GM19467 (cell line): ENCODE results near the gene ZNF609.

Source experiments
- ATAC-seq: cut with Tn5 transposase; IDR thresholded peaks from one replicate; pipeline ENCODE4 v1.9.1; 2021; ENCODE audit warnings: mild to moderate bottlenecking, moderate library complexity; ENCODE audit not compliant: unreplicated experiment

Gene ZNF609

DNA sequence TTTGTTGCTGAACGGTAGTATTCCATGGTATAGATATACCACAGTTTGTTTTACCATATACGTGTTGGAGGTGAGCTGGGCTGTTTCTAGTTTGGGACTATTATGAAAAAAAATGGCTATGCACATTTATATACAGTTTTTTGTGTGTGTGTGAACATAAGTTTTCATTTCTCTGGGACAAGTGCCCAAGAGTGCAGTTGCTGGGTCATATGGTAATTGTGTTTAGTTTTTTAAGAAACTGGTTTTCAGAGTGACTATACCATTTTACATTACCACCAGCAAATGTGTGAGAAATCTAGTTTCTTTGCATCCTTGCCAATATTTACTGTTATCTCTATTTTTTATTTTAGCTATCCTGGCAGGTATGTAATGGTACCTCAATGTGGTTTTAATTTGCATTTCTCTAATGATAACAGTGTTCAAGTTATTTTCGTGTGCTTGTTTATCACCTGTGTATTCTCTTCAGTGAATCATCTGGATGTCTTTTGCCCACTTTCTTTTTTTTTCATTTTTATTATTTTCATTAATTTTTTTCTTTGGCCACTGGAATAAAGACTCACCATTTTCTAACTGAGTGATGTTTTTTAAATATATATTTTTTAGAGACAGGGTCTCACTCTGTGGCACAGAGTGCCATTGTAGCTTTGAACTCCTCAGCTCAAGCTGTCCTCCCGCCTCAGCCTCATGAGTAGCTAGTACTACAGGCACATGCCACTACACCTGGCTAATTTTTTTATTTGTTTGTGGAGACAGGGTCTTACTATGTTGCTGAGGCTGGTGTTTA, 75.3 kb downstream of the ZNF609 start:
- ATAC-seq: no peak

DNA sequence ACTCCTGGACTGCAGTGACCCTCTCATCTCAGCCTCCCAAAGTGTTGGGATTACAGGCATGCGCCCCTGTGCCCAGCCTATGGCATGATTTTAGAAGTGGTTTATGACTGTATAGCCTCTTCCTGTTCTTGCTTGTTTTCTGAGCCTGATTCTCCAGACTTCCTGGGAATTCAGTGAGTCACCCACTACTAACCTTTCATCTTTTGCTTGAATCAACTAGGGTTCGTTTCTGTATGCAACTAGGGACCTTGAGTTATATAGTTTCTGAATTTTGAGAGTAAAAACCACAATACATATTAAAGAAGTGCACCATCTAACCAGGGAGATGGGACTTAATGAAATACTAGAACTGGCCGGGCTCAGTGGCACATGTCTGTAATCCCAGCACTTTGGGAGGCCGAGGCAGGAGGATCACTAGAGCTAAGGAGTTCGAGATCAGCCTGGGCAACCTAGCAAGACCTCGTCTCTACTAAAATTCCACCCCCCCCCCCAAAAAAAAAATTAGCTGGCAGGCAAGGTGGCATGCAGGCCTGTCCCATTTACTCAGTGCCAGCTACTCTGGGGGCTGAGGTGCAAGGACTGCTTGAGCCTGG, 76.0 kb downstream of the ZNF609 start:
- ATAC-seq: no peak

DNA sequence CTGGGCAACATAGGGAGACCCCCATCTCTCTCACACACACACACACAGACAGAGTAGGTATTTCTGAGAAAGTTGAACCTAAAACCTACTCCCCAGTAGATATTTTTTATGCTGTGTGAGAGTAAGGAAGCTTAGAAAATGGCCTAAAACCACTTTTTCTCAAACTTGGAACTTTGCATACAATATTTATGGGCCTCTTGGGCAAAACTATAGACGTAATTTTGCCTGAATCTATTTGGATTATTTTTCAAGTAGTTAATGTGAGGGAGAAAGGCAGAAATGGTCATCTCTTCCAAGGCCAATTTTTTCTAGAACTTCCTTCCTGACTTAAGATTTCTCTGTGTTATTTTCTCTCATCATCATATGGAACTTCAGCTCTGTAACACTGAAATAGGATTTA, 81.7 kb downstream of the ZNF609 start:
- no peak for ATAC-seq

DNA sequence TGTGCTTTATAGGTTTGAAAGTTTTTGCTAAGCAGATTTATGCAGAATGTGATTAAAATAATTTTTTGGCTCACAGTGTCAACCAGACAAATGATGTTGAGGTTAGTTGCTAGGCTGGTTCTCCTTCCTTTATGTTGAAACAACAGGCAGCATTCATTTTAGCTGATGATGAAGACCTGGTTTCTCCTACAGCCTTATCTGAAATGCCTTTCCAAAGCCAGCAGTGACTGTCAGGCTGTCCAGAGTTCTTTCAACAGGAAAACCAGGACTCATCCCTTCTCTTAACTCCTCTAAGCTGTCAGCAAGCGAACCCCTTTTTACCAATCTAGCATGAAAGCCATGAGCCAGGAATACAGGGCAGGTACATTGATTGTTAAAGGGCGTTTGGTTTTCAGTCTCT, 84.1 kb downstream of the ZNF609 start:
- no peak for ATAC-seq

DNA sequence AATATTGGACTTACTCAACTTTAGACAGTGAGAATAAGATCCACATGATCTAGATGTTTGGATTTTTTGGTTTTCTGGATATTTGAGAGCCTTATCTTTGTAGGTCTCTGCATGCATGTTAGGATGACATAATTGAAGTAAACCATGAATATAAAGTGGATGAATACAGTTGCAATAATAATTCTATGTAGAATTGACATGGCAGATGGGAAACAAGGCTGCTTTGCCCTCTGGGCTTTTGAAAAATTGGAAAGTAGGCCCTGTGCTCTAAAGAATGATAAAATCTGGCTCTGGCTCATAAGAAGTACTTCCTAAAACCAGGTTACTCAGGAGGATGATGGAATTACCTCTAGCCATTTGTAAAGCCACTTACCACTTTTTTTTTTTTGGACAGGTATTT, 86.9 kb downstream of the ZNF609 start:
- no peak for ATAC-seq

DNA sequence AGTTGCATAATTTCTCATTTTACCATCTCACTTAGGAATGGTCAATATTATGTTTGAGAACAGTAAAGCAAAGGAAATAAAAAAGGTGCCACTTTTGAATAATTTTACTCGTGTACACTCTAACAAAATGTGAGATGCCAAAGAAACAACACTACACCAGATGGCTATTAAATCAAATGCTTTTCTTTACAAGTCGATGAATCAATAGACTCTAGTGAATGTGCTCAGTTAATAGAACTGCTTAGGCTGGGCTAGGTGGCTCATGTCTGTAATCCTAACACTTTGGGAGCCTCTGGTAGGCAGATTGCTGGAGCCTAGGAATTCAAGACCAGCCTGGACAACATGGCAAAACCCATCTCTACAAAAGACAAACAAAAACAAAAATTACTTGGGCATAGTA, 87.9 kb downstream of the ZNF609 start:
- ATAC-seq: no peak

DNA sequence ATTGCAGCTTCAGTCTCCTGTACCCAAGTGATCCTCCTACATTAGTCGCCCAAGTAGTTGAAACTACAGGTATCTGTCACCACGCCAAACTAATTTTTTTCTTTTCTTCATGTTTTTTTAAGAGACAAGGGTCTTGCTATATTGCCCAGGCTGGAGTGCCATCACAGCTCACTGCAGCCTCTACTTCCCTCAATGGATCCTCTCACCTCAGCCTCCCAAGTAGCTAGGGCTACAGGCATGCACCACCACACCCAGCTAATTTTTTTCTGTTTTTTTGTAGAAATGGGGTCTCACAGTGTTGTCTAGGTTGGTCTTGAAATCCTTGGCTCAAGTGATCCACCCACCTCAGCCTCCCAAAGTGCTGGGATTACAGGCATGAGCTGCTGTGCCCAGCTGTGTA, 89.5 kb downstream of the ZNF609 start:
- no peak for ATAC-seq

DNA sequence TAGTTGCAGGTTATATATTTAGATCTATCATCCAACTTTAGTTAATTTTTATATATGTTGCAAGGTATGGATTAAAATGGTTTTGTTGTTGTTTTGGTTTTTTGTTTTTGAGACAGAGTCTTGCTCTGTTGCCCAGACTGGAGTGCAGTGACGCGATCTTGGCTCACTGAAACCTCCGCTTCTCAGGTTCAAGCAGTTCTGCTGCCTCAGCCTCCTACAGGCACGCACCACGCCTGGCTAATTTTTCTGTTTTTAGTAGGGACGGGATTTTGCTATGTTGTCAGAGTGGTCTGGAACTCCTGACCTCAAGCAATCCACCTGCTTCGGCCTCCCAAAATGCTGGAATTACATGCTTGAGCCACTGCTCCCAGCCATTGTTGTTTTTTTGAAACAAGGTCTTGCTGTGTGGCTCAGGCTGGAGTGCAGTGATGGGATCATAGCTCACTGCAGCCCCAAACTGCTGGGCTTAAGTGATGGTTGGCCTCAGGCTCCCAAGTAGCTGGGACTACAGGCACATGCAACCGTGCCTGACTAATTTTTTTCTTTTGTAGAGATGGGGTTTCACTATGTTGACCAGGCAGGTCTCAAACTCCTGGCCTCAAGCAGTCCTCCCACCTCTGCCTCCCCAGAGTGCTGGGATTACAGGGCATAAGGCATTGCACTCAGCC, 92.0 kb downstream of the ZNF609 start:
- no peak for ATAC-seq

DNA sequence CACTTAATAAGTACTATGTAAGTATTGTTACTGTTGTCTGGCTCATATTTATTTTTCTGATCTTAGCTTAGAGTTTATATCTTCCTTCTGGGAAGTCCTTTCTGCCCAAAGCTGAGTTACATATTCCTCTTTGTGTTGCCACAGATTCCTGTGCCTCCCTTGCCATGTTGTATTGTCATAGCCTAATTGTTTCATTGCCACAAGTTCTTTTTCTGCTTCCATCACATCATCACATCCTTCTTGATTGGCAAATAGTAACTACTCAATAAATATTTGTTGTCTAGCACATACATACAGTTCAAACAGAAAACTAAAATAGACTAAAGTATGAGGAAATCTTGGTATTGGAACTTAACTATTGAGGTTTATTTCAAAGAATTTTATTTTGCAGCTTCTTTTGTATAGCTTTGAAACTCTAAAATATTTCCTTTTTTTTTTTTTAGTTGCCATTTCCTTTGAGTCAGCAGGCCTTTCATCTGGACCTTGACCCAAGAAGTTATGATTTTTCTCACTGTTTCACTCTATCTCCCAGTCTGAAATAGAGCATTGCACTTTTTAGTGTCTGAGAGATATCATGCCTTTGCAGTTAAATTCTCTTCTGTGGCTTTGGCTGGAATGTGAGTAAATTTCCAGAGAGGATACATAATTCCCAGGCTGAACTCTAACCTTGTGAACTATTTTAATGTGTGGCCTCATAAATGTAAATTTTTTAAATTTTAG, 98.2 kb downstream of the ZNF609 start:
- no peak for ATAC-seq

DNA sequence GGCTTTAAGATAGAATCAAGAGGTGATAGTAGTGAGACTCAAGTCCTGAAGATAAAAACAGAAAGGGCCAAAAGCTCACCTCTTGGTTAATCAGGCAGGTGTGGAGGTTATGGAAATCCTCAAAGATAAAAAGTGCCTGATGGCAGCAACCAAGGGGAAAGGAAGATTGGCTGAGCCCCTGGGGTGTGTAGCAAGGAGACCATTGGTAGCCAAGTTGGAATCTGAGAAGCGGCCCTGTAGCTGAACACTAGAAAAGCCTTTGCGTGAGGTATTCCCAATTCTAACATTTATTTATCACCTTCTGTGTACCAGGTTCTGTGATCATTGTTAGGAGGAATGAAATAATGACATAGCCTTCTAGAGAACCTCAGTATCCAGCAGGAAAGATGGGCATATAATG, 98.9 kb downstream of the ZNF609 start:
- no peak for ATAC-seq

DNA sequence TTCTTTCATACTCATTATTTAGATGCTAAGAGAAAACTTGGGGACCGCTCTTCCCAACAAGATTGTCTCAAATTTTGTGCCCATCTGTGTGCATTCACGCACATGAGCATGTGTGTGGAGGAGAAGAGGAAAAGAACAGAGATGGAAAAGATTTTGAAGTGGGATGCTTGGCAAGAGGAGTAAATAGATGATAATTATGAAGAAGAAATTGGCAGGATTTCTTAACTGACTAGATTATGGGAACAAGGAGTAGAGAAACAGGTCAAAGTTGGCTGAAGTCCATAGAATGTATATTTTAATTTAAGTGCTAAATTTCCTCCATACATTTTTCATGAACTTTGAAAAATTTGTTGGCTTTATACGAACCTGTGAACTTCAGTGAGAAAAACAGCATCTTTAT, 100.1 kb downstream of the ZNF609 start:
- no peak for ATAC-seq

DNA sequence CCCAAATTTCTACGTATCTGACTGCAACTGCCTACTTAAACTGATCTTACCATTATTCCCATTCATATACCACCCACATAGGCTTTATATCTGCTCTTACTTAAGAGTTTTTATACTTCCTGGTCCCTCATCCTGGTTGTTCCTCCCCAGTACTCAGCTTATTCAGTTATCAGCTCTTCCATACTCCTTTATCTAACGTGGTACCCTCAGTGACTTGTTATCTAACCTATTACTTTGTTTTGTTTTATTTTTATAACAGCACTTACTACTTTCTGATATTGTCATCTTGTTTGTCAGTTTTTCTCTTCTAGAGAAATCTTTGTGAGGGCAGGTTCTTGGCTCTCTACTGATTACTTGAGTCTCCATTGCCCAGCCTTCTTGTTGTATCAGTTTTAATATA, 100.6 kb downstream of the ZNF609 start:
- no peak for ATAC-seq

DNA sequence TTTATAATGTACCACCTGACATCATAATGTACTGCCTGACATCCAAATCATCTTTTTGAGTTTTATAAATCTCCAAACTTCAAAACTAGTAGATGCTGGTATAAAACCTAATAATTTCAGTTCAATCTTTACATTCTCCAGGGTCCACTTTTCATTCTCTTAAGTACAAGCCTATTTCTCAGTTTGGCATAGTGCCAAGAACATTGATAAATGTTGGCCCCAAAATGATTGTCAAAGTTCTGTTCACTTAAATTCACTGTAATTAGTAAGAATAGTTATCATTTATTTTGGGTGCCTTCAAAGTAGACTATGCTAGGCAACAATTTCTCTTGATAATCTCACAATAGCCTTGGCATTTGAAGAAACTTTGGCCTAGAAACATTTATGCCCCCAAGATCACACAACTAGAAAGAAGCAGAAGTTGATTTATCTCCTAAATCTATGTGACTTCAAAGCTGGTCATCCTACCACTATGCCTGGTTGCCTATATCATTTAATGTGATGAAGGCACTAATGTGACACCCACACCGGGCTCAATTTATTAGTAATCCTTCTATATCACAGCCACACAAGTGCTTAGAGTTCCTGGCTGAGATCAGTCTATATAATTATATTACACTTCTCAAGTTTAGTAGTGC, 101.7 kb downstream of the ZNF609 start:
- no peak for ATAC-seq

DNA sequence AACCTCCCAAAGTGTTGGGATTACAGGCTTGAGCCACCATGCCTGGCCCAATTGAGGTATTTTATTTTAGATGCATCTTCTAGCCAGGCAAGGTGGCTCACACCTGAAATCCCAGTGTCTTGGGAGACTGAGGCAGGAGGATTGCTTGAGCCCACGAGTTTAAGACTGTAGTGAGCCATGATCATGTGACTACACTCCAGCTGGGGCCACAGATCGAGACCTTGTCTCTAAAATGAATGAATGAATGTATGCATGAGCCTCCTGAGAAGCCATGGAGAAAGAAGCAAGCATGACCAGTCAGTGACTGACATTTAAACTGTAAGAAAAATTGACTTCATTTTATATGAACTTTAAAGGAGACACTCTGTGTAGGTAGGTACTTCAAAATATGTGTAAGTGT, 105.7 kb downstream of the ZNF609 start:
- ATAC-seq: no peak

DNA sequence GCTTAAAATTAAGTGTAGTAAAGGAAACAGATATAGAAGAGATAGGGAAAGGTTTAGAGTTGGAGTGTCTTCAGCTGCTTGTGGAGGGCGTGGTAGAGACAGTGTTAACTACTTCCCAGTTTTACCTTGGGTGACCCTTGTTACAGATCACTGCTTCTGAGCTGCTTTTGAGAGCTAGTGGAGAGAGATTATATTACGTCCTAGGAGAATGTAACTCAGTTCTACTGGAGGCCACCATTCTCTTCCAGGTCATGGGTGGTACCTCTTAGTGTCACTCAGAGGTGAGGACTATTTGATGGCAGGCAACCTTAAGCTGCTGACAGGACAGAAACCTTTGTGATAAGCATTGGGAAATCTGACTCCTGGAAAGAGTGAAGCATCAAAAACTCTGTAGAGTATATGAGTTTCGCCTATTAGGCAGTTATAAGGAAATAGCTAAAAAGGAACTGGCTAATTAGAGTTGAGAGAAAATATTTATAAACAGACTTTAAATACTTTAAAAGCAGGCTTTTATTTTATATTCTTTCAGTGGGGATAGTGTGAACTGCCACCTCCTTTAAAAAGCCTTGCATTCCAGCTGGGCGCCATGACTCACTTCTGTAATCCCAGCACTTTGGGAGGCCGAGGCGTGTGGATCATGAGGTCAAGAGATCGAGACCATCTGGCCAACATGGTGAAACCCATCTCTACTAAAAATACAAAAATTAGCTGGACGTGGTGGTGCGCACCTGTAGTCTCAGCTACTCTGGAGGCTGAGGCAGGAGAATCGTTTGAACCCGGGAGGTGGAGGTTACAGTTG, 106.5 kb downstream of the ZNF609 start:
- no peak for ATAC-seq

DNA sequence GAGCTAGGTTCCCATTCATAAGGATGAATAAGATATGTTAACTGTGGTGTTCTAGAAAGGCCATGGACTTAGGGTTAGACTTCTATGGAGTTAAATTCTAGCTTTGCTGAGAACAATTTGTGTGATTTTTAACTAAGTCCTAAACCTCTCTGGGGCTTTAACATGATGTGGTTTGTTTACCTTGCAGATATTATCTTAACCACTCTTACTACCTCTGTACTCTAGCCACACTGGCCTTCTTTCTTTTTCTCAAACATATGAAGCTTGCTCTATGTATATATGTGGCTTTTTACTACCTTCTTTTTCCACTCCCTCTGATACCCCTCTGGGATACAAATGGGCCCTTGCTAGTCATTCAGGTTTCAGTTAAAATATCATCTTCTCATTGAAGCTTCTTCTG, 108.4 kb downstream of the ZNF609 start:
- no peak for ATAC-seq

DNA sequence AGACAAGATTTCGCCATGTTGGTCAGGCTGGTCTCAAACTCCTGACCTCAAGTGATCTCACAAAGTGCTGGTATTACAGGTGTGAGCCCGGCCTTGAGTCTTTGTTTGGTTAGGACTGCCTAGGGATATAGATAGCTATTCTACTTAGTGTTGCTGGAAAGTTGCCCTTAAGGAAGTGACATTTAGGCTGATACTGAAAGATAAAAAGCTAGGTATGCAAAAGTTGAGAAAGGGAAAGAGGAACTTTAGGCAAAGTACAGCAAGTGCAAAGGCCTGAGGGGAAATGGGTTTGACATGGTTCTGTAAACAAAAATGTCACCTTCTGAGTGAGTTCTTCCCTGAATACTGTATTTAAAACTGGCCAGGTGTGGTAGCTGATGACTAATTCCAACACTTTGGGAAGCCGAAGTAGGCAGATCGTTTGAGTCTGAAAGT, 111.5 kb downstream of the ZNF609 start:
- ATAC-seq: no peak

DNA sequence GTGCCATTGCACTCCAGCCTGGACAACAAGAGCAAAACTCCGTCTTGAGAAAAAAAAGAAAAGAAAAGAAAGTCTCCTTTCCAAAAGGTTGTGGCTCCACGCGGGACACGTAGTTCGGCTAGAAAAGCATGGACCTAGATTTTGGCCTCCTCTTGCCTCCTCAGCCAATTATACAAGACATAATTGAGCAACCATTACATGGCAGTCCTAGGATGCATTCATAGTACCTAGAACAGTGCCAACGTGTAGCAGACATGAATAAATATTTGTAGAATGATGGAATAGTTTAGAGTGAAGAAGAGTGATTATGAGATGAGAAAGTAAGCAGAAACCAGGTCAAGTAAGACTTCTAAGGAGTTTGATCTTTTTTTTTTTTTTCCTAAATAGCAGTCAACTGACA, 112.5 kb downstream of the ZNF609 start:
- no peak for ATAC-seq

DNA sequence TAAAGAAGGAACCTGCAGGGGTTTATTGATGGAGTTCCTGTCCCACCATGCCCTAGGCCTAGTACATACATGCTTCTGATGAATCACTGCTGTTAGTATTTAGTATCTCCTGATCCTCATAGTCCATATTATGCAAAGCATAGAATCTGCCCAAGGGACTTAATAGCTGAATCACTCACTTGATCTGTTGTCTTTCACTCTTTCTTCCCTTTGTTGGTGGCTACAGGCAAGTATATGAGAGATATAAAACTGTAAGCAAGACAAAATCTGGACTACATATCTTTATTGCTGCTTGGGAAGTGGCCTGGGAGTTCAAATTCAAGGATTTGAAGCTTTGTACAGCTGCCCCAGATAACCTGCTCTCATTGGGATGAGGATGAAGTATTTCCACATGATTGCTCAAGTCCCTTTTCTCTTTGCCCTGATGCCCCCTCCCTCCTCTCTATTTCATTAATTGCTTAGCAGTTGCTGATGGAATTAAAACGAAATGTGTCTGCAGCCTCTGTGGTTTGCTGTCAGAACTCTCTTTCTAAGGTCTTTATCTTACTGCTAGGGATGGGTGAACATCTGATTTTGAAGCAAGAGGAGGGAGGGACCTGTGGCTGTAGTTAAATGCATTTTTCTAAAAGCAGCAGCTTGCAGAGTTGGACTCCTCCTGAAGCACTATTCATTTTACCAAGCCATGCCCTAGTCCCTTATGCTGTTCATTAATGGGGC, 114.1 kb downstream of the ZNF609 start:
- ATAC-seq: no peak
